GM18868 (cell line): ENCODE data around the gene IQCF2.
"Not testable (repeated sequence)": the region's sequence is repeated elsewhere in the genome, so short reads cannot be mapped to it uniquely, and the experiment has no call there.

Source experiments
- ATAC-seq: cut with Tn5 transposase; IDR thresholded peaks from one replicate; pipeline ENCODE4 v1.9.1; 2021; ENCODE audit warnings: mild to moderate bottlenecking, moderate library complexity; ENCODE audit not compliant: unreplicated experiment

IQCF2 gene

DNA sequence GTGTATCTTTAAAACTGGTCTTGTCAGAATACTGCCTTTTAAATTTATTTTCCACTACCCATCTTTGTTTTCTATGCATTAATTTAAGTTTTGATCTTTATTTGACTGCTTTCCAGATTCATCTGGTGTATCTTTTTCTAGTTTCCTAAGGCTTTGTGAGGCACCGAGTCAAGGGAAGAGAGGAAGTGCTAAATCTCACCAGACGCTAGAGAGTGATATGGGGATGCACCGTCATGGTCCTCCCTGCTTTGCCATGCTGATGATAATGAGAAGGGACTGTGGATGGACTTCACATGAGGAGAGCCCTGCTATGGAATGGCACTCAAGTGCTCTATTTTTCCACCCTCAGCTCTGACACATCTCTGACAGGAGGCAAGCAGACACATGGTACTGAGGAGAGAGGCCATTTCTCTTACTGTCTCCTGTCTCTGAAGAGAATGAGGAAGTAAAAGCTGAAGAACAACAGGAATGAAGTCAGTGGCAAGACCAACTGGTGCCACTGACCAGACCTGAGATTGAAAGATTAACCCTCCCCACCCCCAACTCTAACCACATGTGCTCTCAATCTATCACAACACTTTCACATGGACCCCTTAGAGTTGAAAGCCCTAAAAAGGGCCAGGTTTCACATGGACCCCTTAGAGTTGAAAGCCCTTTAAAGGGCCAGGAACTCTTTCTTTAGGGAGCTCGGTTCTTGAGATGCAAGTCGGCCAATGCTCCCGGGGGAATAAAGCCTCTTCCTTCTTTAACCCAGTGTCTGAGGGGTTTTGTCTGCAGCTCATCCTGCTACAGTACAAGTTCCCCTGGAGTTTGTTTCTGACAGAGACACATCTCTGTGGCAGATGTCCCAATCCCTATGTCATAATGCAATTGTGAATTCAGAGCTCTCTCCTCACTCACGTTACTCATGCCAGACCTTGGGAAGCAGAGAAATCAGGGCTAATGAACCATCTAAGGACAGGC is at the start of gene IQCF2:
Gene IQCF2, plus strand, starts transcription at position 913 of the 963 bp plus-strand sequence. CDS start 52 bp downstream, outside the sequence.
- no peak for ATAC-seq

DNA sequence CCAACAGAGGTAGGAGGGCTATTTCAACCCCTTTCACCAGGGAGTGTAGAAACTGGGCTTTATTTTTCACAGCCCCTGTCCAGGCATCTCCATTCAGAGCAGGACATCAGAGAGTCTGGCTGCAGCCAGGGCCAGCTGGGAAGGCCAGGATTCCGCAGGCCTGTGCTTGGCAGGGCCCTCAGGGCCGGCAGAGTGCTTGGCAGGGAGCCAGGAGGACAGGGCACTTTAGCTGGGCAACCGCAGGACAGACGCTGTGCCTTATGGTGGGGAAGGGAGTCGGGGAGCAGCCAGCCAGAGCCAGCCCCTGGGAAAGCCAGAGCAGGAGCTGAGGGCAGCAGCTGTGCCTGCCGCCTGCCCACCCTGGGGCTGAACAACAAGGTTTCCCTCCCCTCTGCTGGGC is 47.9 kb upstream of the IQCF2 start:
- ATAC-seq = no peak

- no peak for ATAC-seq
Measured at GRCh38 chr3:51814034-51814433, 47.4 kb upstream of the IQCF2 start.

DNA sequence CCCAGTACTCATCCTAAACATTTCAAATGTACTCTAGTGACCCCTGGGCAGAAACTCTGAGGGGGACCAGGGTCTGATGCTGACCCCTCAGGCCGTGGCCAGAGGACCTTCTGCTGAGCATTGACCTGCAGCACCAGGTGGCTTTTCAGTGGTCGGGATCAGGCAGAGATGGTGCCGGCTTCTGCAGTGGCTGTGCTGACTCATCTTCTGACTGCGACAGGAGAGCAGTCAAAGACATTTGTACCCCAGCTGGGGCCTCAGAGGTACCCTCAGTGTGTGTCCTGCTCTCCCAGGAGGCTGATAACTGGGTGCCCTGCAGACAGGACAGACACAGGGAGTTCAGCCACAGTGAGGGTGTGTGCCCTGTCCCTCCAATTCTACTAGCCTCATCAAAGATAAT is 45.8 kb upstream of the IQCF2 start:
- no peak for ATAC-seq

DNA sequence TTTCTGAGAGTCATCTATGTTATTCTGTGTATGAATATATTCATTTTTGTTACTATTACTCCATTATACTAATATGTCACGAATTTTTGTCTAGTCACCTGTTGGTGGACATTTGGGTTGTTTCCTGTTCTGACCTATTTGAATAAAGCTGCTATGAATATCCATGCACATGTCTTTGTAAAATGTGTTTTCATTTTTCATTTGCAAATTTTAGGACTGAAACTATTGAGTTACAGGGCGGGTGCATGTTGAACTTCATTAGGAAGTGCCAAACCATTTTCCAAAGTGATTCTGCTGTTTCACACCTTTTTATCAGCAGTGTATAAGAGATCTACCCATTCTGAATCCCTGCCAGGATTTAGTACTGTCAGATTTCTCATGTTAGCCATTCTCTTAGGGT is 44.7 kb upstream of the IQCF2 start:
- ATAC-seq = no peak

- no peak for ATAC-seq
Measured at GRCh38 chr3:51817375-51817774, 44.0 kb upstream of the IQCF2 start.

- ATAC-seq = no peak
Measured at GRCh38 chr3:51819151-51819550, 42.3 kb upstream of the IQCF2 start.

DNA sequence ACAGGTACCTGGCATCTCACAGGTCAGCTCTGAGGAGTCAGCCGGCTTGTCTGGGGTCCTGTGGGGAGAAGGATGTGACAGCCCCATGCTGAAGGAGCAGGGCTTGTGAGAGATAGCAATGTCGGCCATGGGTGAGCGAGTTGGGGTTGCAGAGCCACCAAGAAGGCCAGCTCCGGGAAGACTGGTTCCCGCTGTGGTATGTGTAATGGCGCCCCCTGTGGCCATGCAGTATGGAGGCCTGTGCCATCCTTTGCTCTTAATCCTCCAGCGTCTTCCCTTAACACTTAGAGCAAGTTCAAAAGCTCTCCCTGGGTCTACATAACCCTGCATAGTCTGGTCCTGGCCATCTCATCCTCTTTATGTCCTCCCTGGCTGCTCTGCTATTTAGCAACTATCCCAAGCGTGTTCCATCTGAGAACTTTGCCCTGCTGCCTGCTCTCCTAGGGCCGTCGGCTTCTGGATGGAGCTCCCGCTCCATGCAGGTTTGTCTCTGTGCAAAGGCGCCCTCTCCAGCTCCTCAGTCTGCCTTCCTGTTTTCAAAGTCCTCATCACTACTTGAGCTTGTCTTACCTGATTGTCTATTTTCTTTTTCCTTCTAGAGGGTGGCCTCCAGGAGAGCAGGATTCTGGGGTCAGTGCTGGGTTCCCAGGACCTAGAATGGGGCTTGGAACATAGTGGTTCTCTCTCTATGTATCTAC is 41.6 kb upstream of the IQCF2 start:
- no peak for ATAC-seq

DNA sequence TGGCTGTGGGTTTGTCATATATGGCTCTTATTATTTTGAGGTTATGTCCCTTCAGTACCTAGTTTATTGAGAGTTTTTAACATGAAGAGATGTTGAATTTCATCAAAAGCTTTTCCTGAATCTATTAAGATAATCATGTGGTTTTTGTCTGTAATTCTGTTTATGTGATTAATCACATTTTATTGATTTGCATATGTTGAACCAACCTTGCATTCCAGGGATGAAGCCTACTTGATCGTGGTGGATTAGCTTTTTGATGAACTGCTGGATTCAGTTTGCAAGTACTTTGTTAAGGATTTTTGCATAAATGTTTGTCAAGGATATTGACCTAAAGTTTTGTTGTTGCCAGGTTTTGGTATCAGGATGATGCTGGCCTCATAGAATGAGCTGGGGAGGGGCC is 33.1 kb upstream of the IQCF2 start:
- ATAC-seq = no peak

DNA sequence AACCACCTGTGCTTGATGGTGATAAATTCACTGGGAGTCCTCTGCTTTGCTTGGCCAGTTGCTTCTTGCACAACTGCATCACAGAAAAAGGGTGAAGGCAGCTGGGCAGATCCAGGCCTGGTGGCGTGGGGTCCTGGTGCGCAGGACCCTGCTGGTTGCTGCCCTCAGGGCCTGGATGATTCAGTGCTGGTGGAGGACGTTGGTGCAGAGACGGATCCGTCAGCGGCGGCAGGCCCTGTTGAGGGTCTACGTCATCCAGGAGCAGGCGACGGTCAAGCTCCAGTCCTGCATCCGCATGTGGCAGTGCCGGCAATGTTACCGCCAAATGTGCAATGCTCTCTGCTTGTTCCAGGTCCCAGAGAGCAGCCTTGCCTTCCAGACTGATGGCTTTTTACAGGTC is 31.1 kb upstream of the IQCF2 start:
- no peak for ATAC-seq

DNA sequence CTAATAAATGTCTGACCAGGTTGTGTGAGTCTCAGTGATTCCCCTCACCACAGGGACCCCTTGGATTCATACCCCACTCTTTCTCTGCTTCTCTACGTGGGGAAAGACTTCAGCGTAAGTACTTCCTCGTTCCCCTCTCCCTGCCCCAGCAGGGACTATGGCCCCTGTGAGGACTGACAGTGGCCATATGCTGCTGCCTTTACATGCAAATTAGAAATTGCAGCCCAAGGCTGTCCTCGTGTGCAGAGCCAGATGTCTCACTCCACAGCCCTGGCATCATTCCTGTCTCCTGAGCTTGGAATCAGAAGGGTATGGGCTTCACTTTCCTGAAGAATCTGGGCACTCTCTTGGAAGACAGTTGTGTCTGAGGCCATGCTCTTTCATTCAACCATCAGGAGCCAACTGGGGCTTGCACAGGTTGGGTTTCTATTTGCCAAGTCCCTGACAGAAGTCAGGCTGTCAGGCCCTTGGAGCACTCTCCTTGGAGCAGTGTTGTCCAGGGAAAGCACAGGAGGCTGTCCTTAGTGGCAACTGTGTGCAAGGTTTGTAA is 30.5 kb upstream of the IQCF2 start:
- ATAC-seq = no peak

DNA sequence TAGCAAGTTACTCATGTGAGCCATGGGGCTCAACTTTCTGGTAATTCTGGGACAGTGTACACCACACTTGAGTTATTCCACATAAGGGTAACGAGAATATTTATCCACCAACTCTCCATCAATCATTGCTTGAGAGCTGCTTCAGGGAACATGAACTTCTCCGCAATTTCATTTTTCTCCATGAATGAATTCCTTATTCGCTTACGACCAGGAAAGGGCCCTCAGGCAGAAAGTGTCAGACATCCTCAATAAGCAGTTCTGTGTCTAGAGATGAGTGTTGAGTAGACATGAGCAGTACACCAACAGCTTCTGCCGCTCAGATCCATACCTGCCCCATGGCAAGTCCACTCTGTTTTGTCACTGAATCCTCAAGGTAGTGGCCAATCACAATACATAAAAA is 24.8 kb upstream of the IQCF2 start:
- ATAC-seq = no peak

DNA sequence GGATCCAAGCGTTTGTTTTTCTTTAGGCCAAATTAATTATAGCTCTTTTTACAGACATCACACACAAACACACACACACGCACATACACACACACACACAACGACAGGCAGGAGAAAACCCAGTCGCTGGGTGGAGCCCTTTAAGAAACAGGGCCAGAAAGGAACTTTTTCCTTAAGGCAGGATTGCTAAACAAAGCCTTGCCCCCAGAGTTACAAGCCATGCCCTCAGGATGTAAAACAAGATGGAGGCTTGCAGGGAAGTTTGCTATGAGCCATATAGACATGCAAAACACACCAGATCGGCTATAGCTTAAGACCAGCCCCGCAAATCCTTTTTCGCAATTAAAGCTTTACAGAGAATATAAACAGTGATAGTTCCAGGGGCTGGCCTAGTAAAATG is 16.3 kb upstream of the IQCF2 start:
- ATAC-seq = no peak

GRCh38 chr3:51855411-51855810 is 6.0 kb upstream of the IQCF2 start:
- ATAC-seq = not testable (repeated sequence)

- no peak for ATAC-seq
Measured at GRCh38 chr3:51862886-51863285, 1.5 kb downstream of the IQCF2 start.

GRCh38 chr3:51868896-51869295 is 7.5 kb downstream of the IQCF2 start:
- not testable (repeated sequence) for ATAC-seq

DNA sequence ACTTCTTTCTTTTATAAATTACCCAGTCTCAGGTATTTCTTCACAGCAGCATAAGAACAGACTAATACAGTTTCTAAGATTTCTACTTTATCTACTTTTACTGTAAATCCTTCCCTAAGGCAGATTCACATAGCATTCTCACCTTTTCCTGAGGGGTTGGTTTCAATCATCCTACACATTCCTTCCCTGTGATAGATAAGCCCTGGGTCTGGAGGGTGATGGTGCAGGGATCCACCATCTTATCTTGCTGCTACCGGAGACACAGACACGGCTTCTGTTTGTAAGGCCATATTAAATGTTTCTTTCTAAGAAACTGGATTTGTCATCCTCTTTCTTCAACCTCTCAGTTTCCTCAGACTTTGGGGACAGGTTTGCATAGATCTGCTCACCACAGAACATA is 7.9 kb downstream of the IQCF2 start:
- no peak for ATAC-seq

- no peak for ATAC-seq
Measured at GRCh38 chr3:51873253-51873766, 11.9 kb downstream of the IQCF2 start.

DNA sequence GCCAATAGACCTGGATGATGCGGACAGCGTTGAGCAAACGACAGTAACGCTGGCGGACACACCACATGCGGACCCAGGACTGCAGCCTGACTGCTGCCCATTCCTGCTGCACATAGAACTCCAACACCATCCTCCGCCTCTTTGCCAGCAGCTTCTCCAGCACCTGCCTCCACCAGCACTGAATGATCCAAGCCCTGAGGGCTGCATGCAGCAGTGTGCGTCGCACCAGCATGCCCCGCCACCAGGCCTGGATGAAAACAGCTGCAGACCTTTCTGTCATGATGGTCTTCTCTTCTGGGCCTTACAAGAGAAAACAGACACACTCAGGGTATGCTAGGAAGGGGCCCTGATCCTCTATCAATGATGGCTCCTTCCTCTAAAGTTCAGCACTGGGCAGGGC is 12.5 kb downstream of the IQCF2 start:
- no peak for ATAC-seq

DNA sequence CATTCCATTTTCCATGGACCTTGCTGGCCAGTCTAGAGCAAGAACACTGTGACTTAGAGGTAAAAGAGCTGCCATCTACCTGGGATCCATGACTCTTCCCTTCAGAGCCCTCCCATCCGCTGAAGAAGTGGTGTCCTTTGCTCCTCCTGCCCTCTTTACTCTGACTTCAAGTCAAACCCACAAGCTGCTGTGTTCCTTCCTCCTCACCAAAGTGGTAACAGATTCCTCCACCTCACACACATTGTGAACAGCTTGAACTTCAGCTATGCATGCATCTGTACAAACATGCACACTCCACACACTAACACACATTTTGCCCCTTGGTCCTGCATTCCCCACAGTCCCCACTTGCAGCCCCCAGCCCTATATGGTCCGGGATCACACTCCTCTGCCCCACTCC is 13.0 kb downstream of the IQCF2 start:
- ATAC-seq = no peak

GRCh38 chr3:51874889-51875288 is 13.5 kb downstream of the IQCF2 start:
- no peak for ATAC-seq

GRCh38 chr3:51875501-51875900 is 14.1 kb downstream of the IQCF2 start, which contains the start of gene IQCF5:
Gene IQCF5, minus strand, starts transcription at chr3:51875601. Its CDS starts 70 bp downstream, at chr3:51875531.
- ATAC-seq = no peak
